Measurements from ENCODE around the gene RHOB. TPM values are rescaled to one million over a fixed set of nuclear protein-coding genes. Genes with fewer than 3 reads are reported as not detected.
A peak's percentile ranks its signal among the peaks of the same experiment; 100 is the strongest.

Gene RHOB
- total and polyA plus RNA-seq, 2 of the 13 experiments (the other 11 are each of a cell fraction or from before 2014, with no cell fraction given) = 192 to 268 TPM

DNA sequence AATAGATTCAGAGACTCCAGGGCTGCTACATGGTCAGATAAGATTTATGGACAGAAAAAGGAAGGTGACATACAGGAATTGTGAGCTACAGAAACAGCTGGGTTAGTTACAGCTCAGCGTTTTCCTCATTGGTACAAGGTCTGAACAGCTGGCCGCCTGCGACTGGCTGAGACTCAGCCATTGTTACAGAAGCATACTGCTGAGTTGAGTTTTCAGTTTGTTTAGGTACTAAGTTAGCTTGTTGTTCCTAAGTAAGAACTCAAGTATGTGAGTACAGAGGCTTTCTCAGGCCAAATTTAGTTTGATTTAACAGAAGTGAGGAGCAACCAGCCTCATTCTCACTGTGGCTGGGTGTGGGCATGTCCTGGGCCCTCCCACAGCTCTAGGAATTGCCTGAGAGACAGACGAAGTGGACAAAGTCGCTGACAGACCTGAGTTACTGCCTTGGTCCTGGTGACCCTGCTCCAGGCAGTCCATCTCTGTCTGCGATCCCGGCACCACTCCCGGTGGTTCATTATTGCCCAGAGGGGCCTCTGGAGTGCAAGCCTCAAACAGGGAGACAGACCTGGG, 27.8 kb upstream of the RHOB start (continued):
- no peak for TF ChIP-seq CBFB (CRISPR knock-in tag; IDR thresholded peaks at IDR 0.05)
- TF ChIP-seq, protein P1, sequence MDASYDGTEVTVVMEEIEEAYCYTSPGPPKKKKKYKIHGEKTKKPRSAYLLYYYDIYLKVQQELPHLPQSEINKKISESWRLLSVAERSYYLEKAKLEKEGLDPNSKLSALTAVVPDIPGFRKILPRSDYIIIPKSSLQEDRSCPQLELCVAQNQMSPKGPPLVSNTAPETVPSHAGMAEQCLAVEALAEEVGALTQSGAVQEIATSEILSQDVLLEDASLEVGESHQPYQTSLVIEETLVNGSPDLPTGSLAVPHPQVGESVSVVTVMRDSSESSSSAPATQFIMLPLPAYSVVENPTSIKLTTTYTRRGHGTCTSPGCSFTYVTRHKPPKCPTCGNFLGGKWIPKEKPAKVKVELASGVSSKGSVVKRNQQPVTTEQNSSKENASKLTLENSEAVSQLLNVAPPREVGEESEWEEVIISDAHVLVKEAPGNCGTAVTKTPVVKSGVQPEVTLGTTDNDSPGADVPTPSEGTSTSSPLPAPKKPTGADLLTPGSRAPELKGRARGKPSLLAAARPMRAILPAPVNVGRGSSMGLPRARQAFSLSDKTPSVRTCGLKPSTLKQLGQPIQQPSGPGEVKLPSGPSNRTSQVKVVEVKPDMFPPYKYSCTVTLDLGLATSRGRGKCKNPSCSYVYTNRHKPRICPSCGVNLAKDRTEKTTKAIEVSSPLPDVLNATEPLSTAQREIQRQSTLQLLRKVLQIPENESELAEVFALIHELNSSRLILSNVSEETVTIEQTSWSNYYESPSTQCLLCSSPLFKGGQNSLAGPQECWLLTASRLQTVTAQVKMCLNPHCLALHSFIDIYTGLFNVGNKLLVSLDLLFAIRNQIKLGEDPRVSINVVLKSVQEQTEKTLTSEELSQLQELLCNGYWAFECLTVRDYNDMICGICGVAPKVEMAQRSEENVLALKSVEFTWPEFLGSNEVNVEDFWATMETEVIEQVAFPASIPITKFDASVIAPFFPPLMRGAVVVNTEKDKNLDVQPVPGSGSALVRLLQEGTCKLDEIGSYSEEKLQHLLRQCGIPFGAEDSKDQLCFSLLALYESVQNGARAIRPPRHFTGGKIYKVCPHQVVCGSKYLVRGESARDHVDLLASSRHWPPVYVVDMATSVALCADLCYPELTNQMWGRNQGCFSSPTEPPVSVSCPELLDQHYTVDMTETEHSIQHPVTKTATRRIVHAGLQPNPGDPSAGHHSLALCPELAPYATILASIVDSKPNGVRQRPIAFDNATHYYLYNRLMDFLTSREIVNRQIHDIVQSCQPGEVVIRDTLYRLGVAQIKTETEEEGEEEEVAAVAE (CRISPR knock-in tag; IDR thresholded peaks at IDR 0.05; ENCODE audit: borderline replicate concordance) = peak; percentile 91
- no peak for TF ChIP-seq SMAD9 (CRISPR knock-in tag; IDR thresholded peaks at IDR 0.05)
- no peak for TF ChIP-seq RFX1 (IDR thresholded peaks at IDR 0.05)
- TF ChIP-seq ATRX (CRISPR knock-in tag; IDR thresholded peaks at IDR 0.05; ENCODE audit: borderline replicate concordance) = no peak
- TF ChIP-seq, protein P2, sequence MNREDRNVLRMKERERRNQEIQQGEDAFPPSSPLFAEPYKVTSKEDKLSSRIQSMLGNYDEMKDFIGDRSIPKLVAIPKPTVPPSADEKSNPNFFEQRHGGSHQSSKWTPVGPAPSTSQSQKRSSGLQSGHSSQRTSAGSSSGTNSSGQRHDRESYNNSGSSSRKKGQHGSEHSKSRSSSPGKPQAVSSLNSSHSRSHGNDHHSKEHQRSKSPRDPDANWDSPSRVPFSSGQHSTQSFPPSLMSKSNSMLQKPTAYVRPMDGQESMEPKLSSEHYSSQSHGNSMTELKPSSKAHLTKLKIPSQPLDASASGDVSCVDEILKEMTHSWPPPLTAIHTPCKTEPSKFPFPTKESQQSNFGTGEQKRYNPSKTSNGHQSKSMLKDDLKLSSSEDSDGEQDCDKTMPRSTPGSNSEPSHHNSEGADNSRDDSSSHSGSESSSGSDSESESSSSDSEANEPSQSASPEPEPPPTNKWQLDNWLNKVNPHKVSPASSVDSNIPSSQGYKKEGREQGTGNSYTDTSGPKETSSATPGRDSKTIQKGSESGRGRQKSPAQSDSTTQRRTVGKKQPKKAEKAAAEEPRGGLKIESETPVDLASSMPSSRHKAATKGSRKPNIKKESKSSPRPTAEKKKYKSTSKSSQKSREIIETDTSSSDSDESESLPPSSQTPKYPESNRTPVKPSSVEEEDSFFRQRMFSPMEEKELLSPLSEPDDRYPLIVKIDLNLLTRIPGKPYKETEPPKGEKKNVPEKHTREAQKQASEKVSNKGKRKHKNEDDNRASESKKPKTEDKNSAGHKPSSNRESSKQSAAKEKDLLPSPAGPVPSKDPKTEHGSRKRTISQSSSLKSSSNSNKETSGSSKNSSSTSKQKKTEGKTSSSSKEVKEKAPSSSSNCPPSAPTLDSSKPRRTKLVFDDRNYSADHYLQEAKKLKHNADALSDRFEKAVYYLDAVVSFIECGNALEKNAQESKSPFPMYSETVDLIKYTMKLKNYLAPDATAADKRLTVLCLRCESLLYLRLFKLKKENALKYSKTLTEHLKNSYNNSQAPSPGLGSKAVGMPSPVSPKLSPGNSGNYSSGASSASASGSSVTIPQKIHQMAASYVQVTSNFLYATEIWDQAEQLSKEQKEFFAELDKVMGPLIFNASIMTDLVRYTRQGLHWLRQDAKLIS (CRISPR knock-in tag; IDR thresholded peaks at IDR 0.05) = no peak; the same call in 1 of the 2 replicates
- TF ChIP-seq, protein P3, sequence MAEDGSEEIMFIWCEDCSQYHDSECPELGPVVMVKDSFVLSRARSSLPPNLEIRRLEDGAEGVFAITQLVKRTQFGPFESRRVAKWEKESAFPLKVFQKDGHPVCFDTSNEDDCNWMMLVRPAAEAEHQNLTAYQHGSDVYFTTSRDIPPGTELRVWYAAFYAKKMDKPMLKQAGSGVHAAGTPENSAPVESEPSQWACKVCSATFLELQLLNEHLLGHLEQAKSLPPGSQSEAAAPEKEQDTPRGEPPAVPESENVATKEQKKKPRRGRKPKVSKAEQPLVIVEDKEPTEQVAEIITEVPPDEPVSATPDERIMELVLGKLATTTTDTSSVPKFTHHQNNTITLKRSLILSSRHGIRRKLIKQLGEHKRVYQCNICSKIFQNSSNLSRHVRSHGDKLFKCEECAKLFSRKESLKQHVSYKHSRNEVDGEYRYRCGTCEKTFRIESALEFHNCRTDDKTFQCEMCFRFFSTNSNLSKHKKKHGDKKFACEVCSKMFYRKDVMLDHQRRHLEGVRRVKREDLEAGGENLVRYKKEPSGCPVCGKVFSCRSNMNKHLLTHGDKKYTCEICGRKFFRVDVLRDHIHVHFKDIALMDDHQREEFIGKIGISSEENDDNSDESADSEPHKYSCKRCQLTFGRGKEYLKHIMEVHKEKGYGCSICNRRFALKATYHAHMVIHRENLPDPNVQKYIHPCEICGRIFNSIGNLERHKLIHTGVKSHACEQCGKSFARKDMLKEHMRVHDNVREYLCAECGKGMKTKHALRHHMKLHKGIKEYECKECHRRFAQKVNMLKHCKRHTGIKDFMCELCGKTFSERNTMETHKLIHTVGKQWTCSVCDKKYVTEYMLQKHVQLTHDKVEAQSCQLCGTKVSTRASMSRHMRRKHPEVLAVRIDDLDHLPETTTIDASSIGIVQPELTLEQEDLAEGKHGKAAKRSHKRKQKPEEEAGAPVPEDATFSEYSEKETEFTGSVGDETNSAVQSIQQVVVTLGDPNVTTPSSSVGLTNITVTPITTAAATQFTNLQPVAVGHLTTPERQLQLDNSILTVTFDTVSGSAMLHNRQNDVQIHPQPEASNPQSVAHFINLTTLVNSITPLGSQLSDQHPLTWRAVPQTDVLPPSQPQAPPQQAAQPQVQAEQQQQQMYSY (CRISPR knock-in tag; IDR thresholded peaks at IDR 0.05) = no peak
- peak; percentile 50; the same call in 1 of the 2 replicates for TF ChIP-seq GLI4 (CRISPR knock-in tag; IDR thresholded peaks at IDR 0.05; ENCODE audit: borderline replicate concordance)
- no peak for TF ChIP-seq ZMYM2 (CRISPR knock-in tag; IDR thresholded peaks at IDR 0.05)
- no peak; the same call in 1 of the 2 replicates for TF ChIP-seq POGZ (CRISPR knock-in tag; IDR thresholded peaks at IDR 0.05)
- no peak for TF ChIP-seq ZNF326 (CRISPR knock-in tag; IDR thresholded peaks at IDR 0.05; ENCODE audit: borderline replicate concordance)
- TF ChIP-seq ADNP (CRISPR knock-in tag; IDR thresholded peaks at IDR 0.05) = no peak
- TF ChIP-seq, protein P4, sequence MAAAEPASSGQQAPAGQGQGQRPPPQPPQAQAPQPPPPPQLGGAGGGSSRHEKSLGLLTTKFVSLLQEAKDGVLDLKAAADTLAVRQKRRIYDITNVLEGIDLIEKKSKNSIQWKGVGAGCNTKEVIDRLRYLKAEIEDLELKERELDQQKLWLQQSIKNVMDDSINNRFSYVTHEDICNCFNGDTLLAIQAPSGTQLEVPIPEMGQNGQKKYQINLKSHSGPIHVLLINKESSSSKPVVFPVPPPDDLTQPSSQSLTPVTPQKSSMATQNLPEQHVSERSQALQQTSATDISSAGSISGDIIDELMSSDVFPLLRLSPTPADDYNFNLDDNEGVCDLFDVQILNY (CRISPR knock-in tag; conservative IDR thresholded peaks at IDR 0.05) = no peak
- TF ChIP-seq FOXP1 (IDR thresholded peaks at IDR 0.05) = no peak
- no peak; the same call in 1 of the 2 replicates for TF ChIP-seq FOXP1 (CRISPR knock-in tag; IDR thresholded peaks at IDR 0.05)
- 0 out of 2 replicates have a peak, but pooled peaks have one; percentile 11 for TF ChIP-seq ZNF546 (CRISPR knock-in tag; conservative IDR thresholded peaks at IDR 0.05)
